Natural killer cell treated with Interleukin-12 subunit alpha and Interleukin-12 subunit beta and Interleukin-15 and Interleukin-18, amount 100 ng/mL, for 72 hours (primary cell): Measurements from ENCODE around the gene ATP7A. TPM values are rescaled to one million over a fixed set of nuclear protein-coding genes. Genes with fewer than 3 reads are reported as not detected.
"Not testable (repeated sequence)": the region's sequence is repeated elsewhere in the genome, so short reads cannot be mapped to it uniquely, and the experiment has no call there.

Experiments
- ATAC-seq, 2 donors: fragments of 150-1000 bp; cut with Tn5 transposase in 1 of 2; sonication (Bioruptor Pico), chemical (Tn5 transposase) in 1 of 2; 2 replicates each; pipeline ENCODE4 v1.10.0; 2021
- DNase-seq: peaks from one replicate; pipeline ENCODE4 v3.0.0; 2022; ENCODE audit warnings: low spot score
- H3K27ac Mint-ChIP-seq, 2 donors: 1 replicate in 1 of 2; 2 replicates in 1 of 2; pipeline ENCODE4 v1.8.0; 2022; ENCODE audit warnings: mixed read lengths in 2 of 2, mild to moderate bottlenecking in 1 of 2, moderate library complexity in 1 of 2
- H3K27me3 Mint-ChIP-seq, 2 donors: 1 replicate in 1 of 2; 2 replicates in 1 of 2; pipeline ENCODE4 v1.8.0; 2022; ENCODE audit warnings: mixed read lengths in 2 of 2
- H3K36me3 Mint-ChIP-seq: one replicate; pipeline ENCODE4 v1.8.0; 2022; ENCODE audit warnings: mixed read lengths
- H3K4me1 Mint-ChIP-seq, 2 donors: 1 replicate in 1 of 2; 2 replicates in 1 of 2; pipeline ENCODE4 v1.8.0; 2022; ENCODE audit warnings: low read depth in 2 of 2, mixed read lengths in 2 of 2, mild to moderate bottlenecking in 1 of 2
- H3K4me3 Mint-ChIP-seq: one replicate; pipeline ENCODE4 v1.8.0; 2022; ENCODE audit warnings: mixed read lengths
- H3K9me3 Mint-ChIP-seq: 2 replicates; pipeline ENCODE4 v1.8.0; 2022; ENCODE audit warnings: mixed read lengths
- total RNA-seq, 2 donors: library from RNA; stranded (reverse); gene quantifications; one replicate each; pipeline ENCODE4 v1.2.3, GENCODE V29; 2022

Gene ATP7A
- total RNA-seq, 2 donors from 2014 or later = 7.0 to 12.1 TPM

DNA sequence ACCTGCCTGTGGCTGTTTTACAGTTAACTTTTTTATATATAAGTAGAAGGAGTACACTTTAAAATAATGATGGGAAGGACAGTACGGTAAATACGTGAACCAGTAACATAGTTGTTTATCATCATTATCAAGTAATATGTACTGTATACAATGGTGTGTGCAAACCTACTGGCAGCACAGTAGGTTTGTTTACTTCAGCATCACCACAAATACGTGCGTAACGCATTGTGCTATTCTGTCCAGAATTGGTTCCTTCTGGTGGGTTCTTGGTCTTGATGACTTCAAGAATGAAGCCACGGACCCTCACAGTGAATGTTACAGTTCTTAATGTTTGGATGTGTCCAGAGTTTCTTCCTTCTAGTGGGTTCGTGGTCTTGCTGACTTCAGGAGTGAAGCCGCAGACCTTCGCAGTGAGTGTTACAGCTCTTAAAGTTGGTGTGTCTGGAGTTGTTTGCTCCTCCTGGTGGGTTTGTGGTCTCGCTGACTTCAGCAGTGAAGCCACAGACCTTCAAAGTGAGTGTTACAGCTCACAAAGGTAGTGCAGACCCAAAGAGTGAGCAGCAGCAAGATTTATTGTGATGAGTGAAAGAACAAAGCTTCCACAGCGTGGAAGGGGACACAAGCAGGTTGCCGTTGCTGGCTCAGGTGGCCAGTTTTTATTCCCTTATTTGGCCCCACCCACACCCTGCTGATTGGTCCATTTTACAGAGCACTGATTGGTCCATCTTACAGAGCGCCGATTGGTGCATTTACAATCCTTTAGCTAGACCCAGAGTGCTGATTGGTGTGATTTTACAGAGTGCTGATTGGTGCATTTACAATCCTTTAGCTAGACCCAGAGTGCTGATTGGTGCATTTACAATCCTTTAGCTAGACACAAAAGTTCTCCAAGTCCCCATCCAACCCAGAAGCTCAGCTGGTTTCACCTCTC is 162.9 kb downstream of the ATP7A start:
- peak overlapping the region; percentile 57 for H3K4me3 Mint-ChIP-seq
- H3K9me3 Mint-ChIP-seq, H3K27me3 Mint-ChIP-seq, DNase-seq: not testable (repeated sequence)
- H3K4me1 Mint-ChIP-seq = peaks cover 12 to 15% of the 10 kb centered on the region in 2 donors
- peak; percentile 57 to 61 for ATAC-seq
- H3K36me3 Mint-ChIP-seq = peaks cover 11% of the 10 kb centered on the region
- peak overlapping the region in 1 of 2 donors; percentile 32 for H3K27ac Mint-ChIP-seq

DNA sequence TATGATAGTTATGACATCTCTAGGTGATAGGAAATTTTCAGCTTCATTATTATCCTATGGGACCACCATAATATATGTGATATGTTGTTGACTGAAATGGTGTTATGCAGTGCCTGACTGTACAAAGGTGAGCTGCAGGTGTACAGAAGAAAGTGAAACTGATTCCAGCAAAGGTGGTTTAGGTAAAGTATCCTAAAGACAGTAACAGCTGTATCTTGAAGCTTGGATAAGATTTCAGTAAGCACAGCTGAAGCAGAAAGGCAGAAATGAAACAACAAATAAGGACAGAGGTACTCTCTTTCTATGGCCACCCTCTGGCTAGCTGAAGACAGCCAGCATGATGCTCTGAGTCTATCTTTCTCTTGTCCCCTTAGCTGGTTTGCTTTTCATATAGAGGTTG is 163.6 kb downstream of the ATP7A start:
- Mint-ChIP-seq H3K27me3 (peaks cover 0 to 8% of the 10 kb centered on the region in 2 donors), H3K4me3 (no peak overlapping the region), H3K9me3 (peaks cover 4% of the 10 kb centered on the region), H3K27ac (no peak overlapping the region), H3K36me3 (peaks cover 12% of the 10 kb centered on the region), H3K4me1 (peaks cover 12 to 15% of the 10 kb centered on the region in 2 donors)
- DNase-seq (no peak), ATAC-seq (no peak)

DNA sequence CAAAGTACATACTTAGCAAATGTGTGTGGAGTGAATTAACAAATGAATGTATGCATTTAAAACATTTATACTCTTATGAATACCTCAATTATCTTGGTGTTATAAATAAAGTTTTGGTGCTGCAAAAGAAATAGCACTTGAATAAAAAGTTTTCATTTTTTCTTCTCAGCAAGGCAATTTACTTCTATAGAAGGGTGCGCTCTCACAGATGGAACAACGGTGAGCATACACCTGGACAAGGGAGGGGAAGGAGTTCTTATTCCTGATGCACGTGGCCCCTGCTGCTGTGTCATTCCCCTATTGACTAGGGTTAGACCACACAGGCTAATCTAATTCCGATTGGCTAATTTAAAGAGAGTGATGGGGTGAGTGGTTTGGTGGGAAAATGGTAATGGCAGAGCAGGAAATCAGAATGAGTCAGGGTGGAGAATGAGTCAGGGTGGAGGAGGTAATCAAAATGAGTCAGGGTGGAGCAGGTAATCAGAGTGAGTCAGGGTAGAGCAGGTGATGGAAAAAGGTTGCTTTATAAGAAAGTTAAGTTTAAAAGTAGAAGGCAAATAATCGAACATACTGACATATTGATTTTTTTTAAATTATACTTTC is 165.4 kb downstream of the ATP7A start:
- peaks cover 0 to 14% of the 10 kb centered on the region in 2 donors for H3K27me3 Mint-ChIP-seq
- ATAC-seq (no peak), DNase-seq (no peak)
- H3K4me3 Mint-ChIP-seq = no peak overlapping the region
- H3K4me1 Mint-ChIP-seq = peaks cover 12 to 15% of the 10 kb centered on the region in 2 donors
- H3K36me3 Mint-ChIP-seq = peaks cover 12% of the 10 kb centered on the region
- H3K27ac Mint-ChIP-seq = peak overlapping the region in 1 of 2 donors; percentile 54
- peaks cover 4% of the 10 kb centered on the region for H3K9me3 Mint-ChIP-seq

DNA sequence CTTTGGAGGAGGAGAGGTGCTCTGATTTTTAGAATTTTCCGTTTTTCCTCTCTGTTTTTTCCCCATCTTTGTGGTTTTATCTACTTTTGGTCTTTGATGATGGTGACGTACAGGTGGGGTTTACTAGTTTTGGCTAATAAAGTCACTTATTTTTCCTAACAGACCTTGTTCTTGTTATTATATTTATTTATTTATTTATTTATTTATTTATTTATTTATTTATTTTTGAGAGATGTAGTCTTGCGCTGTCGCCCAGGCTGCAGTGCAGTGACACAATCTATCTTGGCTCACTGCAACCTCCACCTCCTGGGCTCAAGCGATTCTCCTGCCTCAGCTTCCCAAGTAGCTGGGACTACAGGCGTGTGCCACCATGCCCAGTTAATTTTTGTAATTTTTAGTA is 170.9 kb downstream of the ATP7A start:
- ATAC-seq, H3K9me3 Mint-ChIP-seq, DNase-seq, H3K4me1 Mint-ChIP-seq, H3K4me3 Mint-ChIP-seq, H3K27ac Mint-ChIP-seq, H3K36me3 Mint-ChIP-seq: not testable (repeated sequence)
- peaks cover 0 to 12% of the 10 kb centered on the region in 2 donors for H3K27me3 Mint-ChIP-seq

DNA sequence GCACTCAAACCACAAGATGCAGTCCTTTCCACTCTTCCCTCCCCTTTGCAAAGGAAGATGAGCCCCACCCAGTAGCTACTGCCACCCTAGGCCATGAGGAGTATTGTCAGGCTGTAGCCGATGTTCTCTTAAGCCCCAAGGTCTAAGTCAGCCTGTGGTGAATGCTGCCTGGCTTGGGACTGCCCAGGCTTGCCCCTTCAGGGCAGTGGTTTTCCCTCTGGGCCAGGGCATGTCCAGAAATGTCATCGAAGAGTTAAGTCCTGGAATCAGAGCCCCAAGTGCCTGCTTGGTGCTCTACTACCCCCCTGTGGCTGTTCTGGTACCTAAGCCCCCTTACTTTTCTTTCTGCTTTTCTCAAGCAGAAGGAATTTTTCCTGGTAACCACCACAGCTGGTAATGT is 181.8 kb downstream of the ATP7A start:
- Mint-ChIP-seq H3K36me3 (no peaks in the 10 kb centered on the region), H3K9me3 (no peaks in the 10 kb centered on the region), H3K4me1 (no peaks in the 10 kb centered on the region), H3K27me3 (peaks cover 0 to 29% of the 10 kb centered on the region in 2 donors), H3K4me3 (no peak overlapping the region), H3K27ac (no peak overlapping the region)
- ATAC-seq (peak in 1 of 2 donors; percentile 62), DNase-seq (no peak)

DNA sequence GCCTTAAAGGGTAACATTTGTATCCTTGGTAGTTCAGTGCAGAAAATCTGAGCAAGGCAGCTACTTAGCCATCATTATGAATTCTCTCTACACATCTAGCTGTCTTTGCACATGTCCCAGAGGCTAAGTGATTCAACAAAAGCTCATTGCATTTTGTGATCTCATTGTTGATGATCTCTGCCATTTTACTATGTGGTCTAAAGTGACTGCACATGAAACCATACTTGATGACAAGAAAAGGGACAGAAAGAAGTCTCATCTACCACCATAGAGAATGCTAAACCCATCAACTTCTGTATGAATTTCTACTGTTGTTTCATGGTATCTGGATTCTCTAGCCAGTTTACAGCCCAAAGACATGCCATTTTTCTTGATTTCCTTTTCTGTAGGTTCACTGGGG is 187.6 kb downstream of the ATP7A start:
- DNase-seq (no peak), ATAC-seq (no peak)
- Mint-ChIP-seq H3K27me3 (peaks cover 0 to 12% of the 10 kb centered on the region in 2 donors), H3K9me3 (peaks cover 3% of the 10 kb centered on the region), H3K27ac (no peak overlapping the region), H3K36me3 (peaks cover 6% of the 10 kb centered on the region), H3K4me3 (no peak overlapping the region), H3K4me1 (peaks cover 5 to 6% of the 10 kb centered on the region in 2 donors)

Other genes with a start within 250 kb of the ATP7A start
- gene ATRX, start 124.5 kb upstream of the ATP7A start, total RNA-seq = 10 to 100 TPM; 79.4 to 99.5 TPM
- gene MAGT1, start 15.3 kb upstream of the ATP7A start, total RNA-seq = 10 to 100 TPM; 44.9 to 70.1 TPM
- 100 to 1,000 TPM; 127 to 204 TPM for gene COX7B, start 11.2 kb upstream of the ATP7A start, total RNA-seq
- not detected for gene PGAM4, start 58.9 kb downstream of the ATP7A start, total RNA-seq
- 1,000 to 10,000 TPM in 1 of 2 donors, 100 to 1,000 TPM in 1; 625 to 1,197 TPM for gene PGK1, start 193.6 kb downstream of the ATP7A start, total RNA-seq
- gene TAF9B, start 229.0 kb downstream of the ATP7A start, total RNA-seq = 10 to 100 TPM in 1 of 2 donors, 1 to 10 TPM in 1; 8.8 to 10.7 TPM